ENCODE results near the gene PPP1R12B.

The PPP1R12B gene, protein sequence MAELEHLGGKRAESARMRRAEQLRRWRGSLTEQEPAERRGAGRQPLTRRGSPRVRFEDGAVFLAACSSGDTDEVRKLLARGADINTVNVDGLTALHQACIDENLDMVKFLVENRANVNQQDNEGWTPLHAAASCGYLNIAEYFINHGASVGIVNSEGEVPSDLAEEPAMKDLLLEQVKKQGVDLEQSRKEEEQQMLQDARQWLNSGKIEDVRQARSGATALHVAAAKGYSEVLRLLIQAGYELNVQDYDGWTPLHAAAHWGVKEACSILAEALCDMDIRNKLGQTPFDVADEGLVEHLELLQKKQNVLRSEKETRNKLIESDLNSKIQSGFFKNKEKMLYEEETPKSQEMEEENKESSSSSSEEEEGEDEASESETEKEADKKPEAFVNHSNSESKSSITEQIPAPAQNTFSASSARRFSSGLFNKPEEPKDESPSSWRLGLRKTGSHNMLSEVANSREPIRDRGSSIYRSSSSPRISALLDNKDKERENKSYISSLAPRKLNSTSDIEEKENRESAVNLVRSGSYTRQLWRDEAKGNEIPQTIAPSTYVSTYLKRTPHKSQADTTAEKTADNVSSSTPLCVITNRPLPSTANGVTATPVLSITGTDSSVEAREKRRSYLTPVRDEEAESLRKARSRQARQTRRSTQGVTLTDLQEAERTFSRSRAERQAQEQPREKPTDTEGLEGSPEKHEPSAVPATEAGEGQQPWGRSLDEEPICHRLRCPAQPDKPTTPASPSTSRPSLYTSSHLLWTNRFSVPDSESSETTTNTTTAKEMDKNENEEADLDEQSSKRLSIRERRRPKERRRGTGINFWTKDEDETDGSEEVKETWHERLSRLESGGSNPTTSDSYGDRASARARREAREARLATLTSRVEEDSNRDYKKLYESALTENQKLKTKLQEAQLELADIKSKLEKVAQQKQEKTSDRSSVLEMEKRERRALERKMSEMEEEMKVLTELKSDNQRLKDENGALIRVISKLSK

DNA sequence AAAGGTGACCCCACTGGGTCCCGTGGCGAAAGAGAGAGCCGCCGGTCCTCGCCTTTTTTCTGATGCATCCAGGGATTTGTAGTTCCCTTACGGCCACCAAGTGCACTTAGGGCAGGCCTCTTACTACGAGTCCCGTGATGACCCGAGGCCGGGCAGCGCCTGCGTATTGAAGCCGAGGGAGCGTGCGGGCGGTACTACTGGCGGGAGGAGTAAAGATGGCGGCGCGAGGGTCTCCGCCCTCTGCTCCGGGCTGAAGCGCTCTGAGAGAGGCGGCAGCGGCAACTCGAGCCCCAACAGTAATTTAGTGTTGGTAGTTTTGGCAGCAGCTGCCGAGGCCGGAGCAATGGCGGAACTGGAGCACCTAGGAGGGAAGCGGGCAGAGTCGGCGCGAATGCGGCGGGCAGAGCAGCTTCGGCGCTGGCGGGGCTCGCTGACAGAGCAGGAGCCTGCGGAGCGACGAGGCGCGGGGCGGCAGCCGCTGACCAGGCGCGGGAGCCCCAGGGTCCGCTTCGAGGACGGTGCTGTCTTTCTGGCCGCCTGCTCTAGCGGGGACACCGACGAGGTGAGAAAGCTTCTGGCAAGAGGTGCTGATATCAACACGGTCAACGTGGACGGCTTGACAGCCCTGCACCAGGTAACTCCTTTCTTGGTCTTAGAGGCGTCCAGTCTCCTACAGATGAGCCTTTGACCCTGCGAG is at the start of gene PPP1R12B:
Gene PPP1R12B, plus strand, starts transcription at position 191 of the 697 bp plus-strand sequence. Its CDS starts 153 bp downstream, at position 344.
- peak; percentile 97 for DNase-seq

GRCh38 chr1:202302166-202302565 is 46.3 kb upstream of the PPP1R12B start:
- DNase-seq, result no peak

GRCh38 chr1:202304375-202304774 is 44.1 kb upstream of the PPP1R12B start:
- DNase-seq, result no peak

- no peak for DNase-seq
These were observed 43.3 kb upstream of the PPP1R12B start for GRCh38 chr1:202305168-202305567.

GRCh38 chr1:202306535-202307345 is 41.8 kb upstream of the PPP1R12B start:
- no peak for DNase-seq

DNA sequence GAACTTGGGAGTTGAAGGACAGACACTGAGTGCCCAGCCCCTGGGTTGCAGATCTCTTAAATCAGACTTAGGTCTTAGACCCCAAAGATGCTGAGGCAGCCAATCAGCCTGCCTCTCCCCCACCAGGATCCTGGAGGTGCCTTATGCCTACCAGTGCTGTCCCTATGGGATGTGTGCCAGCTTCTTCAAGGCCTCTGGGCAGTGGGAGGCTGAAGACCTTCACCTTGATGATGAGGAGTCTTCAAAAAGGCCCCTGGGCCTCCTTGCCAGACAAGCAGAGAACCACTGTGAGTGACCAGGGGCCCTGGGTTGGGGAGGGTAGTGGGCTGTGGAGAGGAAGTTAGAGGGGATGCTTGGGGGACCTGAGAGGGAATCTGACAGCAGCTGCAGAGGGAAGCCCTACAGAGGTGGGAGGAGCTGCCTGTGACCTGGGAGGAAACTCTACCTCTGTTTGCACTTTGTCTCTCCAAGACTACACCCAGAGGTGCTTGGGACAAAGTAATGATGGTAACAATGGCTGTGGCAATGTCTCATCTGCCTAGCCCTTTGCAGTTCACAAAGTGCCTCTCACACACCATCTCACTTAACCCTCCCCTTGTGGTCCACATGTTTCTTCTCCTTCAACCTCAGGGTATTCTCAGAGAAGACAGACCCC is 38.3 kb upstream of the PPP1R12B start:
- DNase-seq, result no peak

DNA sequence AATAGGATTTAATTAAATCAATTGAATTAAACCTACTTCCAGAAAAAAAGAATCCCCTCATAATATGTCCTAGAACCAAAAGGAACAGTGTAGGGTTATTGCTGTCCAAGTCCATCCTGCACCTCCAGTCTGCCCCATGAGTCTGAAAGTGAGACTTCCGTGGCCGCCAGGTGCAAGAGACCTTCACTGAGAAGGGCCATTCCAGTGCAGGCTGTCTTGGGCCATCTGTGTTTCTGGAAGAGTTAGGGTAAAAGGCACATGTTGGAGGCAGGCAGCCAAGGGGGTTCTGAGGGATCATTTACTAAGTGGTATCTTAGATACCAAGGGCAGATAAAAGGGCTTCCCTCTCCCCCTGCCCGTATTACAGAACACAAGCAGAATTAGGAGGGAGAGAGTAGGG is 37.8 kb upstream of the PPP1R12B start:
- DNase-seq, result no peak

DNA sequence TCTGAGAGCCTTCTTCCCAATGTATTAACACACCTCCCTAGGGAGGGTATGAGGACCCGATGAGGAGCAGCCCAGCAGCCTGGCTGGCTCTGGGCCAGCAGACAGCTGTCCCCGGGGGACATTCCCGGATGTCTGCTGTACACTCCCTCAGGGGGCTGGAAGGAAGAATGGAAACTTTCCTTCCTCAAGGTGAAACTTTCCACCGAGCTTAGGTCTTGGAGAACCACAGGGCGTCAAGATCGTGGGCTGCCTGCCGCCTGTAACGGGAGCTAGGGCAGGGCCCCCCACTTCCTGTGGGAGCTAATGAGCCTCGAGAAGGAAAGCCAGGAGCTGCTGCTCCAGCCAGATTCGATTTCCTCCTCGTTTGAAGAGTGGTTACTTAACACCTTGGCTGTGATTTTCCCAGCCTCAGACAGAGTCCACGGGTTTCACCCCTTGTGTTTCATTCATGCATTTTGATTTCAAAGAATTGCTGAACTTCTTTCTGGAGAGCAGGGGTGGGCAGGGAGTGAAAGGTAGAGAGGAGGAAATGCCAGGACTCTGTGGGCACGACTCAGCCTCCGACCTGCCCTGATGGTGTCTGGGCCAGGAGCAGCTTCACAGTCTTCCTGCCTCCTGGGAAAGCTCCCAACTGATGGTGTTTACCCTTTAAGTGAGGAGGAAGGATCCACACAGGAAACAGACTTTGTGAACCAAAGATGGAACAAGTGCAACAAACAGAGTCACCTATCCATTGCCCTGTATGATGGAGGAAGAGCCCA is 36.4 kb upstream of the PPP1R12B start:
- DNase-seq, result no peak

GRCh38 chr1:202315576-202316168 is 32.8 kb upstream of the PPP1R12B start:
- peak; percentile 53 for DNase-seq

DNA sequence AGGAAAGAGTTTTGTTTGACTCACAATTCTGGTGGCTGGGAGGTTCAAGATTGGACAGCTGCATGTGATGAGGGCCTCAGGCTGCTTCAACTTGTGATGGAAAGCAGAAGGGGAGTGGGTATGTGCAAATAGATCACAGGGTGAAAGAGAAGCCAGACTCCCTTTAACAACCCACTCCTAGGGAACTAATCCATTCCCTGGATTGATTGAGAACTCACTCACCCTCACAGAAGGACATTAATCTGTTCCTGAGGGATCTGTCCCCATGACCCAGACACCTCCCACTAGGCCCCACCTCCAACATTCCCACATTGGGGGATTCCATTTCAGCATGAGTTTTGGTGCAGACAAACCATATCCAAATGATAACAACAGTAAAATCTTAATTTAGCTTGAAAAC is 32.3 kb upstream of the PPP1R12B start:
- no peak for DNase-seq

DNA sequence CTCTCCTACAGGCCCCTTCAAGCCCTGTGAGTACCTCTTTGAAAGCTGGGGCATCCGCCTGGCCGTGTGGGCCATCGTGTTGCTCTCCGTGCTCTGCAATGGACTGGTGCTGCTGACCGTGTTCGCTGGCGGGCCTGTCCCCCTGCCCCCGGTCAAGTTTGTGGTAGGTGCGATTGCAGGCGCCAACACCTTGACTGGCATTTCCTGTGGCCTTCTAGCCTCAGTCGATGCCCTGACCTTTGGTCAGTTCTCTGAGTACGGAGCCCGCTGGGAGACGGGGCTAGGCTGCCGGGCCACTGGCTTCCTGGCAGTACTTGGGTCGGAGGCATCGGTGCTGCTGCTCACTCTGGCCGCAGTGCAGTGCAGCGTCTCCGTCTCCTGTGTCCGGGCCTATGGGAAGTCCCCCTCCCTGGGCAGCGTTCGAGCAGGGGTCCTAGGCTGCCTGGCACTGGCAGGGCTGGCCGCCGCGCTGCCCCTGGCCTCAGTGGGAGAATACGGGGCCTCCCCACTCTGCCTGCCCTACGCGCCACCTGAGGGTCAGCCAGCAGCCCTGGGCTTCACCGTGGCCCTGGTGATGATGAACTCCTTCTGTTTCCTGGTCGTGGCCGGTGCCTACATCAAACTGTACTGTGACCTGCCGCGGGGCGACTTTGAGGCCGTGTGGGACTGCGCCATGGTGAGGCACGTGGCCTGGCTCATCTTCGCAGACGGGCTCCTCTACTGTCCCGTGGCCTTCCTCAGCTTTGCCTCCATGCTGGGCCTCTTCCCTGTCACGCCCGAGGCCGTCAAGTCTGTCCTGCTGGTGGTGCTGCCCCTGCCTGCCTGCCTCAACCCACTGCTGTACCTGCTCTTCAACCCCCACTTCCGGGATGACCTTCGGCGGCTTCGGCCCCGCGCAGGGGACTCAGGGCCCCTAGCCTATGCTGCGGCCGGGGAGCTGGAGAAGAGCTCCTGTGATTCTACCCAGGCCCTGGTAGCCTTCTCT is 30.3 kb upstream of the PPP1R12B start:
- DNase-seq, result no peak

GRCh38 chr1:202319381-202320080 is 29.0 kb upstream of the PPP1R12B start:
- no peak for DNase-seq

DNA sequence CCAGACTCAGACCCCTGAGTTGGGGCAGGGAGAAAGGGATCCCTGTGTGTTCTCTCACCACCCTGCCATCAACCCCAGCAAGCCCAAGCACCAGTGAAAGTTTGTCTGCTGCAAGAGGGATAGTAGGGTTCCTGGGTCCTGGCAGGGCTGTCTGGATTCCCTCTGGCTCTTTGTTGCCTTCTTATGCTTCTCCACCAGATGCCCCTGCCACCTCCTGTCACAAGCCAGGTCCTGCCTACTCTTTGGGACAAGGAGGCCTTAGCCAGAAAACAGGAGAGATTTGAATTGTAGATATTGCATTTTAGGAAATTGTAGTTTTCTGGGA is 28.5 kb upstream of the PPP1R12B start:
- no peak for DNase-seq

DNA sequence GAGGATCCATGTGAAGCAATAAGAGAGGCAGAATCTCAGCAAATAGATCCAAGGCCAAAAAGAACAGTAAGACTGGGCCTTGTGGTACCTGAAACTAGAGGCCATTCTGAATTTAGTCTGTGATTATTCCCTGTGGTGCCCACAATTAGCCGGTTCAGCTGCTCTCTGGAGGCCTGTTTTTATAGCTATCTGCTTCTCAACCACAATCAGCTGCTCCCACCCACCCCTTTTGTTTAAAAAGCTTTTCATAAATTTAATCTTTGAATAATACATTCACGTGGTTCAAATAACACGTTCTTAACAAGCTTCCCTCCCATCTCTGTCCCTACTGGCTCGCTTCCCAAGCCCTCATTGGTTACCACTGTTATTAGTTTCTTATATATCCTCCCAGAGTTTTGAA is 24.8 kb upstream of the PPP1R12B start:
- DNase-seq, result no peak

DNA sequence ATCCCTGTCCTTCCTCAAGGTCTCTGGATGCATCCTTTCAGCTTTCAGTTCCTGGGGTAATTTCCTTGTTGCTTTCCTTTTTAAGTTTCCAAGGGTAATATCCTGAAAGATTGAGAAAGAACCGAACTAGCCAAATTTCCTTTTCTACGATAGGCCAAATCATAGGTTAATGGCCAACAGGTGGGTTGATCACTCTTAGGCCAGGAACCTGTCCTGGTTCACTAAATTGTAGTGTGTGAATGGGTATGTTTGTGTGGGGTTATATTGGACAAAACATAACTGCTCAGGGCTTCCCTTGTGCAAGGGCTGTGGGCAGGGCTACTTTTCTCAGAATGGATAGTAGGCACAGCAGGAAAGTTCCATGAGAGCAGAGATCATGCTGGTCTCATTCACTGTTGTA is 23.9 kb upstream of the PPP1R12B start:
- no peak for DNase-seq

DNA sequence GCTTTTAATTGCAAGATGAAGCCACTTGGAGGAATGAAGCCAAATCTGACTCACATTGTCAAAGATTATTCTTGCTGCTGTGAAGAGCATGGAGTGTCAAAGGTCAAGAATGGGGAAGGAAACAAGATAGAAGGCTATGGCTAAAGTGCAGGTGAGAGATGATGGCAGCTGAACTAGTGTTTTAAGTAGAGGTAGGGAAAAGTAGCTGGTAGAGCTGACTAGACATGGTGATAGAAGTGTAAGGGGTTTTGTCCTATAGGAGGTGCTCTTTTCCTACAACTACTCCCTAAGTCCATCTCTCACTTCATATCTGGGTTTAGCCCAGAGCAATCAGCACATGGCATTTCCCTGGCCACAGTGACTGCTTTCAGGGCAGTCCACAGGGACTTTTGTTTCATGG is 18.6 kb upstream of the PPP1R12B start:
- peak; percentile 79 for DNase-seq

- no peak for DNase-seq
These were observed 14.6 kb upstream of the PPP1R12B start for GRCh38 chr1:202333861-202334260.

DNA sequence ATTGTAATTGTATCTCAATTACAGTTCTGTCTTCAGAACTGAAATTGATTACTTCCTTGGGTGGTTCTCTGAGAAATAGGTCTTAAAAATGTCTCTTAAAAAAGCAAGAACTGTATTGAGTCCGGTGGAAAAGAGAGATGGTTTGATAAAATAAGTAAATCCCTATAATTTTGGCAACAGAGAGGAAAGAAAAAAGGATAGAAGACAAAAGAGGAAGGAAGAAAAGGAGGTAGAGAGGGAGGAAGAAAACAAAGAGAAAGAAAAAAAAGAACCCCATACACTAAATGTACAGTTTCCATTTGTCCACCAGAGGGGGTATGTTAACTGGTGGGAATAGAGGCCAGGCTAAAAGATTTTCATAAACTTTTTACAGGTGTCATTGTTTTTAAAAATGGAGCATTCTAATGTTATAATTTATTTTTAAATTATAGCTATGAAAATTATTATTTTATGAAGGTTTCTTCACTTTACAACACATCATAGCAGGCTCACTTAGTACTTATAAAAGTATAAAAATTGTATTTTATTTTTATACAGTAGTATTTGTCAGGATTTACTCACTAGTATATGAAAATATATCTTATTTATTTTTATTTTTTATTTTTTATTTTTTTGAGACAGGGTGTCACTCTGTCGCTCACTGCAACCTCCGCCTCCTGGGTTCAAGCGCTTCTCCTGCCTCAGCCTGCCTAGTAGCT is 4.7 kb upstream of the PPP1R12B start:
- peak; percentile 25 for DNase-seq
